Epithelial cell of proximal tubule (primary cell): ENCODE results near the gene NOC4L. TPM values are rescaled to one million over a fixed set of nuclear protein-coding genes. Genes with fewer than 3 reads are reported as not detected.
"Not testable (repeated sequence)": the region's sequence is repeated elsewhere in the genome, so short reads cannot be mapped to it uniquely, and the experiment has no call there.

Experiments
- DNase-seq: peaks from one replicate; pipeline ENCODE4 v3.0.0-alpha.2; 2011; ENCODE audit warnings: low read depth
- H3K4me3 ChIP-seq: 2 replicates; pipeline ENCODE4 v1.5.1; 2011; ENCODE audit warnings: low read depth, mild to moderate bottlenecking, low read length
- CTCF ChIP-seq: conservative IDR thresholded peaks from 2 replicates; pipeline ENCODE4 v1.5.1; 2012; ENCODE audit warnings: low read depth, mild to moderate bottlenecking, low read length
- total RNA-seq: library from RNA; depleted of rRNA; stranded (reverse); fragments of >200 nt; gene quantifications from 2 replicates; pipeline ENCODE4 v1.2.3, GENCODE V29; 2015

NOC4L gene
- total RNA-seq, 1 donor from 2014 or later: 45.0 TPM

- no peak for DNase-seq
These were observed 45.9 kb downstream of the NOC4L start for GRCh38 chr12:132190012-132190755.

GRCh38 chr12:132190834-132191500, 46.7 kb downstream of the NOC4L start:
- peak overlapping the region; percentile 59 for H3K4me3 ChIP-seq
- DNase-seq: no peak
- TF ChIP-seq CTCF: no peak

More at GRCh38 chr12:132190012-132190755, 45.9 kb downstream of the NOC4L start:
- peak overlapping the region; percentile 59 for H3K4me3 ChIP-seq
- no peak for TF ChIP-seq CTCF

GRCh38 chr12:132191715-132192553, 47.7 kb downstream of the NOC4L start:
- no peak for DNase-seq
- peak; percentile 18 for TF ChIP-seq CTCF
- H3K4me3 ChIP-seq: no peak overlapping the region

GRCh38 chr12:132194056-132194455, 49.8 kb downstream of the NOC4L start:
- no peak for DNase-seq
- TF ChIP-seq CTCF: peak; percentile 47
- H3K4me3 ChIP-seq: no peak overlapping the region

GRCh38 chr12:132194556-132194955, 50.3 kb downstream of the NOC4L start:
- H3K4me3 ChIP-seq: no peak overlapping the region
- DNase-seq: no peak
- TF ChIP-seq CTCF: no peak

- not testable (repeated sequence) for H3K4me3 ChIP-seq, DNase-seq
These were observed 51.0 kb downstream of the NOC4L start for GRCh38 chr12:132195242-132195641.

- DNase-seq: no peak
- no peak for TF ChIP-seq CTCF
- no peak overlapping the region for H3K4me3 ChIP-seq
These were observed 52.0 kb downstream of the NOC4L start for GRCh38 chr12:132196038-132196872.
